NCI-H82 (cell line): ENCODE results near the gene LMBR1L.
"Not testable (repeated sequence)": the region's sequence is repeated elsewhere in the genome, so short reads cannot be mapped to it uniquely, and the experiment has no call there.

Experiments used
- DNase-seq: peaks from one replicate; lab custom pipeline; 2025; lab: John Stamatoyannopoulos, UW

Gene LMBR1L

GRCh38 chr12:49110464-49111155 is at the start of gene LMBR1L:
Gene LMBR1L, minus strand, starts transcription at chr12:49110847. Its CDS starts 292 bp downstream, at chr12:49110555.
- DNase-seq, result peak; percentile 99

- DNase-seq, result no peak
These were observed 49.8 kb upstream of the LMBR1L start for GRCh38 chr12:49160399-49160798.

GRCh38 chr12:49154221-49154620 is 43.6 kb upstream of the LMBR1L start:
- DNase-seq, result no peak

- DNase-seq, result peak; percentile 15
These were observed 36.7 kb upstream of the LMBR1L start for GRCh38 chr12:49147384-49147783.

GRCh38 chr12:49146406-49146805 is 35.8 kb upstream of the LMBR1L start:
- no peak for DNase-seq

- no peak for DNase-seq
These were observed 33.7 kb upstream of the LMBR1L start for GRCh38 chr12:49144384-49144783.

- no peak for DNase-seq
These were observed 28.4 kb upstream of the LMBR1L start for GRCh38 chr12:49138999-49139398.

DNA sequence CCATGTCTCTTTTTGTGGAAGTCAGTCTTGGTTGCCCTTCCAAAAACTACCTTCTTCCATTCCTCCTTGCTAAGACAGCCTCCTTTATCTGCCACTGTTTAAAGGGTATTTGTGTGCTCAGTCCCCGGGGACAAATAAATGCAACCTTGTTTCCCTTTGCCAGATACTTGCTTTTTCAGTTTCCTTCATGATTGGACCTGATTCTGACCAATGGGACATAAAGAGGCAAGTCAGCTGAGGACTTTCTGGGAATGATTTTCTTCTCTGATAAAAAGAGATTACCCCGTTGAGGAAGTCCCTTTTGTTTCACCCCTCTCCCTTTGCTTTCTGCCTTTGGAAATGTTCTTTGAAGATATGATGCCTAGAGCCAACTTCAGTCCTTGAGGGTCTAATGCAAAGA is 27.9 kb upstream of the LMBR1L start:
- peak; percentile 36 for DNase-seq

DNA sequence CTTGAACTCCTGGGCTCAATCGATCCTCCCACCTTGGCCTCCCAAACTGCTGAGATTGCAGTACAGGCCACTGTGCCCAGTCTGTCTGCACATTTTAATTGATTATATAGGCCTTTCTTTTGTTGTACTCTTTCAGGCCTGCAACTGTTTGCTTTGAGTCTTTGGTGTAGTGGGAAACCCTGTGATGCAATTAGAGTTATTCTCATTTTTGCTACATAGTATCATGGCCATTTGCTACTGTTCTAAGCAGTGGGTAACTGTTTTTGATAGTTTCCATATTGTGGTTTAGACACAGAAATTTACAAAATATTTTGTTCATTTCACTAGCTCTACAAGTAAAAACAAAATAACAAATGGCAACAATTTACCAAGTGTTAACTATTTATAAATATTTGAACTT is 26.8 kb upstream of the LMBR1L start:
- DNase-seq, result no peak

GRCh38 chr12:49136997-49137396 is 26.4 kb upstream of the LMBR1L start:
- not testable (repeated sequence) for DNase-seq

GRCh38 chr12:49133590-49133989 is 22.9 kb upstream of the LMBR1L start:
- no peak for DNase-seq

DNA sequence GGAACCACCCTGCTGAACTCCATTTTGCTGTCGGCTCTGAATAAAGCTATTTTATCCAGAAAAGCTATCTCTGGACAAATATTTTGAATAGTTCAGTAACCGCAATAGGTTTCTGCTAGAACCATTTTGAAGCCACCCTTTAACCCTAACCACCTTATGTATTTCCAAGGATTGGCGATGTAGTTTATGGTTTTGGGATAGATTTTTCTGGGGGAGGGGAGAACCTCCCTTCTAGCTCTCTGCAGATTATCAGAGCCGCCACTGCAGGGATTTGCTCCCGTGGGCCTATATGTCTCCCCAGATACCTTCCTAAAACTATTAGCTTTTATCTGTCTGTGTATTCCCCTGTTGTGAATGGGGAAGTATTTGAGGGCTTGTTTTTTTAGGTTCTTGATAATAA is 22.4 kb upstream of the LMBR1L start:
- peak; percentile 72 for DNase-seq

DNA sequence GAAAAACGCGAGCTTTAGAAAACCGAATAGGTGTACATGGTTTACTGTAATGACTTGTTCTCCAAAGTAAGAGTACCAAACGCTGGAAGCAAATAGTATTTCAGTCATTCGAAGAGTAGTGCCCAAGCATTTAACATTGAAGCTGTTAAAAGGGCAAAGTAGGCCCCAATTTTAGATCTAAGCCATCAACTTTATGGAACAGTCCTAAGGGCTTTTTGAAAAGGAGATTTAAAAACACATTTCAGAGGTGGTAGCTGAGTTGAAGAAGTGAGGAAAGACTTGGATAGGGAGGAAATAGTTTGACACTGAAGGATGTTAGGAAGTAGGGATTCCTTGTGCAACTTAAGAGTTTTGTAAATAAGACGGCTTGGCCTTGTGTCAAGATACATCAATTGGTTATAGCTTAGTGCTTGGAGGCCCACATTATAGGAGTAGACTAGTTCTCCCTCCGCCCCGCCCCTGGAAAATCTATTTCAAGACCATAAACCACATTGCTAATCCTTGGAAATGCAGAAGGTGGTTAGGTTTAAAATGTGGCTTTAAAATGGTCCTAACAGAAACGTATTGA is 21.3 kb upstream of the LMBR1L start:
- DNase-seq, result peak; percentile 78

DNA sequence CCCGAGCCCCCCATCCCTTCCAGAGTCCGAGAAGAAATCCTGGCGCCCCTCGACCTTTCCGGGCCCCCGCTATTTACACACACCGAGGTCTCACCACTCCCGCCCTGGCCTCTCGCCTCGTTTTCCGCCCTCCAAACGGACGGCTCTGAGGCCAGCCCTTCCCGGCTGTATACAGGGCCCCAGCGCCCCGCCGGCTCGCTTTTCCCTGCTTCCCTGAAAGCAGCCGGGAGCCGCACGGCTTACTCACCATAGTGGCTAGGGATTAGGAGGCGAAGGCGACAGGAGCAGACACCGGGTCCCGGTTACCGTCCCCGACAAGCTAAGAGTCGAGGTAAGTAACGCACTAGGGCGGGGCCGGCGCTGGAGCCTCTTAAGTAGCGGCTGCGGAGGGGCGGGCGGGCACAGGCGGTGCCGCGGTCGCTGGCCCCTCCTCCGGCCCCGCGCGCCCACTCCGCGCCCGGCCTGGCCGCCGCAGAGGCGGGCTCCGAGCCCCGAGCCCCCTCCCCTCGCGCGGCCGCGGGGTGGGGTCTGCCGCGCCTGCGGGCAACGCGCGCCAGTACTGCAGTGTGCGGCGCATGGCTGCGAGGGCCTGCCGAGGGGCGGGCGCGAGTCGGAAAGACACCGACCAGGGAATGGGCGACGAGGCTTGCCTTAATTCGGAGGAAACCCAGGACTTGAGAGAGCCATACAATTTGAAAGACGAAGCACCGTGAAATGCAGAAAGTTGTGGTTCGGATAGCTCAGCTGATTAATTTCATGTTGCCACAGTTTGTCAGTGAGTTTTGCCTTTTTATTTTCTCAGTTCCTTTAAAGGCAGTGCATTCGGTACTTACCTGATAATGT is 20.6 kb upstream of the LMBR1L start, which contains the start of gene TUBA1B:
Gene TUBA1B (minus strand): TSS at position 345 of the 843 bp plus-strand sequence. CDS start 95 bp downstream, at position 250.
- peak; percentile 96 for DNase-seq

- DNase-seq, result peak; percentile 98
These were observed 19.8 kb upstream of the LMBR1L start for GRCh38 chr12:49130151-49131050.

DNA sequence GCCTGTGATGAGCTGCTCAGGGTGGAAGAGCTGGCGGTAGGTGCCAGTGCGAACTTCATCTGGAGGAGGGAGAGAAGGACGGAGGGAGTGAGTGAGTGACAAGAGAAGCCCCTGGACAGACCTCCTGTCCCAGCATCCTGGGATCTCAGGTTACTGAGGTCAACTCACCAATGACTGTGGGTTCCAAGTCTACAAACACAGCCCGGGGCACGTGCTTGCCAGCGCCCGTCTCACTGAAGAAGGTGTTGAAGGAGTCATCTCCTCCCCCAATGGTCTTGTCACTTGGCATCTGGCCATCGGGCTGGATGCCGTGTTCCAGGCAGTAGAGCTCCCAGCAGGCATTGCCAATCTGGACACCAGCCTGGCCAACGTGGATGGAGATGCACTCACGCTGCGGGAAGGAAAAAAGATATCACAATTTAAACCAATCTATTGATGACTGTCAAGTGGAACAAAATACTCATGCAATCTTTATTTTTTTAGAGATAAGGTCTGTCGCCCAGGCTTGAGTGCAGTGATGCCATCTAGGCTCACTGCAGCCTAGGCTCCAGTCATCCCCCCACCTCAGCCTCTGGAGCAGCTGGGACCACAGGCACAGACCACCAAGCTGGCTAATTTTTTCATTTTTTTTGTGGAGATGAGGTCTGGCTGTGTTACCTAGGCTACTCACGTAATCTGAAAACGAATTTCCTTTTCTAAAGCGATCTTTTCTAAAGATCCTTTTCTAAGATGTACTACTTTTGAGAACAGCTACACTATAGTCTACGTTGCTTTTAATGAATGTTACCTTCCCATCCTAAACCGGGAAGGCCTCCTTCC is 18.9 kb upstream of the LMBR1L start:
- no peak for DNase-seq

DNA sequence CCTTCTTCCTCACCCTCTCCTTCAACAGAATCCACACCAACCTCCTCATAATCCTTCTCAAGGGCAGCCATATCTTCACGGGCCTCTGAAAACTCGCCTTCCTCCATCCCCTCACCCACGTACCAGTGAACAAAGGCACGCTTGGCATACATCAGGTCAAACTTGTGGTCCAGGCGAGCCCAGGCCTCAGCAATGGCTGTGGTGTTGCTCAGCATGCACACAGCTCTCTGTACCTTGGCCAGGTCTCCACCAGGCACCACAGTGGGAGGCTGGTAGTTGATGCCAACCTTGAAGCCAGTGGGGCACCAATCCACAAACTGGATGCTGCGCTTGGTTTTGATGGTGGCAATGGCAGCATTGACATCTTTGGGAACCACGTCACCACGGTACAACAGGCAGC is 17.3 kb upstream of the LMBR1L start:
- not testable (repeated sequence) for DNase-seq

- DNase-seq, result peak; percentile 62
These were observed 16.5 kb upstream of the LMBR1L start for GRCh38 chr12:49126852-49127763.

DNA sequence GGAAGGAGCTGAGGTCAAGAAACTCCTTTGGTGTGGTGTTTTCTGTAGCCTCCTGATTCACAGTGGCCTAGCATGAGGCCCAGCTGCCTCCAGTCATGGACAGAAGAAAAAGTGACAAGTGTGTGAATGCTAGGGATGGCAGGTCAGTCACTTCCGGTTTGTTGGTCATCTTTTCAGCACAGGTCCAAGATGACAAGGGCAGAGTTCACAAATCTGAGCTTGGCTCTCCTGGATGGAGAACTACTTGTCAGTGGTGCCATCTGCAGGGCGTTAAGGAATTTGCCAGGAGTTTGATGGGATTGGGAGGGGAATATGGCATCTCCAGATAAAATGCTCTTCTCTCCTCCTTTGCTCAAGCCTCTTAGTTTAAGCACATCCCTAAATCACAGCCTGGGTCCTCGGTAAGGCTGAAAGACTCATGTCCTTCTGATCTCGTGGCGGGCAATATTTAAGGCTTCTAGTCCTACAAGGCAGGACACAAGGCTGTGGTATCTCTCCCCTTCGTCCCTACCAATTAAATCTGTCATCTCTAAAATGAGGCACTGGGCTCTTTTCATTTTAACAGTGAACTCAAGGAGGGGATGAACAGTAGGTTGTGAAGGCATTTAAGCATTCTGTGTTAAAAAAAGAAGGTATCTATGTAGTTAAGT is 10.5 kb upstream of the LMBR1L start:
- peak; percentile 74 for DNase-seq
